GM12878 (cell line): ENCODE measurements around the gene URI1. TPM values are rescaled to one million over a fixed set of nuclear protein-coding genes. Genes with fewer than 3 reads are reported as not detected.

Experiments used
- BCL3 ChIP-seq: IDR thresholded peaks from 2 replicates; pipeline ENCODE4 v1.6.1; 2011; ENCODE audit warnings: borderline replicate concordance, low read depth, mild to moderate bottlenecking, moderate library complexity, low read length; ENCODE audit not compliant: insufficient read depth, poor library complexity, severe bottlenecking
- DPF2 ChIP-seq: fragments of 450-650 bp; IDR thresholded peaks from 2 replicates; pipeline ENCODE4 v1.6.1; 2017; ENCODE audit warnings: mild to moderate bottlenecking
- EGR1 ChIP-seq, 2 experiments: IDR thresholded peaks; 1 replicate in 1 of 2; 2 replicates in 1 of 2; pipeline ENCODE4 v1.6.1; 2011 to 2012; ENCODE audit warnings: low read depth in 2 of 2, low read length in 2 of 2, borderline replicate concordance in 1 of 2, mild to moderate bottlenecking in 1 of 2, moderate library complexity in 1 of 2
- ETV6 ChIP-seq, 2 experiments: fragments of 450-650 bp in 1 of 2; IDR thresholded peaks in 1 of 2; conservative IDR thresholded peaks in 1 of 2; 2 replicates each; pipeline ENCODE4 v1.6.1; 2014; ENCODE audit warnings: antibody characterized with exemption in 1 of 2, borderline replicate concordance in 1 of 2, low read depth in 1 of 2, mild to moderate bottlenecking in 1 of 2, moderate library complexity in 1 of 2
- GATAD2B ChIP-seq: fragments of 450-650 bp; conservative IDR thresholded peaks from 2 replicates; pipeline ENCODE4 v1.6.1; 2017; ENCODE audit warnings: low read depth, mild to moderate bottlenecking, moderate library complexity
- HCFC1 ChIP-seq: fragments of 150-350 bp; IDR thresholded peaks from 2 replicates; pipeline ENCODE4 v1.6.1; 2014; ENCODE audit warnings: low read length
- IKZF1 ChIP-seq: fragments of 450-650 bp; conservative IDR thresholded peaks from 2 replicates; pipeline ENCODE4 v1.6.1; 2017; ENCODE audit warnings: antibody characterized with exemption, mild to moderate bottlenecking
- MAX ChIP-seq: IDR thresholded peaks from 2 replicates; pipeline ENCODE4 v1.6.1; 2012; ENCODE audit warnings: low read depth, low read length, improper control_type of control experiment
- MEF2A ChIP-seq: IDR thresholded peaks from 2 replicates; pipeline ENCODE4 v1.6.1; 2011; ENCODE audit warnings: low read depth, mild to moderate bottlenecking, low read length, moderate library complexity; ENCODE audit not compliant: insufficient read depth
- MLLT1 ChIP-seq: fragments of 450-650 bp; IDR thresholded peaks from 2 replicates; pipeline ENCODE4 v1.6.1; 2016; ENCODE audit warnings: mild to moderate bottlenecking
- MXI1 ChIP-seq: fragments of 150-350 bp; IDR thresholded peaks from 2 replicates; pipeline ENCODE4 v1.6.1; 2011; ENCODE audit warnings: low read depth, mild to moderate bottlenecking, inconsistent platforms, low read length, improper control_type of control experiment
- NBN ChIP-seq: fragments of 450-650 bp; IDR thresholded peaks from 2 replicates; pipeline ENCODE4 v1.6.1; 2016
- NKRF ChIP-seq: fragments of 450-650 bp; conservative IDR thresholded peaks from 2 replicates; pipeline ENCODE4 v1.6.1; 2017; ENCODE audit warnings: mild to moderate bottlenecking, moderate library complexity
- POLR2A ChIP-seq: IDR thresholded peaks from 2 replicates; pipeline ENCODE4 v1.6.1; 2011; ENCODE audit warnings: low read depth, mild to moderate bottlenecking, low read length
- SIX5 ChIP-seq: IDR thresholded peaks from 2 replicates; pipeline ENCODE4 v1.6.1; 2011; ENCODE audit warnings: mild to moderate bottlenecking, low read depth, low read length, moderate library complexity; ENCODE audit not compliant: severe bottlenecking
- SMAD5 ChIP-seq: IDR thresholded peaks from 2 replicates; pipeline ENCODE4 v1.6.1; 2016; ENCODE audit warnings: antibody characterized with exemption, low read depth
- SMARCA5 ChIP-seq: fragments of 450-650 bp; IDR thresholded peaks from 2 replicates; pipeline ENCODE4 v1.6.1; 2017; ENCODE audit warnings: mild to moderate bottlenecking
- SRF ChIP-seq, 2 experiments: IDR thresholded peaks; 2 replicates each; pipeline ENCODE4 v1.6.1; 2011; ENCODE audit warnings: low read depth in 2 of 2, low read length in 2 of 2, mild to moderate bottlenecking in 1 of 2, moderate library complexity in 1 of 2
- TCF3 ChIP-seq: IDR thresholded peaks from 2 replicates; pipeline ENCODE4 v1.6.1; 2012; ENCODE audit warnings: low read depth, mild to moderate bottlenecking, low read length, borderline replicate concordance; ENCODE audit not compliant: insufficient read depth
- YY1 ChIP-seq: IDR thresholded peaks from 2 replicates; pipeline ENCODE4 v1.6.1; 2011; ENCODE audit warnings: low read depth, mild to moderate bottlenecking, low read length
- ZBTB33 ChIP-seq: fragments of 450-650 bp; IDR thresholded peaks from 2 replicates; pipeline ENCODE4 v1.6.1; 2017; ENCODE audit warnings: mild to moderate bottlenecking
- polyA plus RNA-seq, 11 experiments: library from polyadenylated mRNA; depleted of rRNA in 4 of 11; unstranded in 6 of 11; stranded (reverse) in 5 of 11; fragments of >200 nt; fragmentation: Nextera tagmentation in 4 of 11; fragmentation: Illumina TruSeq in 1 of 11; extraction: Ambion mirVana in 4 of 11; extraction: Trizol in 1 of 11; gene quantifications; 1 replicate in 1 of 11; 2 replicates in 10 of 11; pipeline versions ENCODE4 v1.2.1 to v1.2.3, GENCODE V29; 2011 to 2016; ENCODE audit warnings: inconsistent platforms in 2 of 11, missing spikeins in 2 of 11, low read depth in 1 of 11
- total RNA-seq, 4 experiments: library from RNA; depleted of rRNA in 3 of 4; stranded (reverse); fragments of >200 nt in 3 of 4; fragmentation: Illumina TruSeq in 1 of 4; extraction: Trizol in 1 of 4; gene quantifications; 2 replicates each; pipeline versions ENCODE4 v1.2.1 to v1.2.3, GENCODE V29; 2013 to 2021

Gene URI1
- total and polyA plus RNA-seq, 10 of the 15 experiments (the other 5 are each of a cell fraction or from before 2014, with no cell fraction given) = 15.2 to 94.2 (median 47.9) TPM

- peak; percentile 33; the same call in 1 of the 2 replicates for TF ChIP-seq YY1
- TF ChIP-seq GATAD2B = peak; percentile 4; the same call in 1 of the 2 replicates
- peak; percentile 74 for TF ChIP-seq NKRF
- no peak for TF ChIP-seq DPF2
- TF ChIP-seq IKZF1 = 0 out of 2 replicates have a peak, but pooled peaks have one; percentile 33
- TF ChIP-seq SIX5 = no peak
- TF ChIP-seq SRF (IDR thresholded peaks at IDR 0.05; ENCODE audit: low read depth in 2 of 2, low read length in 2 of 2) = 0 out of 4 replicates have a peak, but pooled peaks of 1 of the 2 experiments have one; percentile 3
- TF ChIP-seq EGR1 (IDR thresholded peaks at IDR 0.05; ENCODE audit: borderline replicate concordance in 1 of 2, low read depth in 2 of 2, low read length in 2 of 2) = 0 out of 3 replicates have a peak, but pooled peaks of 1 of the 2 experiments have one; percentile 16
- peak; percentile 56; the same call in 1 of the 2 replicates for TF ChIP-seq MXI1
- 0 out of 2 replicates have a peak, but pooled peaks have one; percentile 21 for TF ChIP-seq MLLT1
- no peak for TF ChIP-seq SMAD5
- peak; percentile 38; the same call in 1 of the 2 replicates for TF ChIP-seq HCFC1
- no peak for TF ChIP-seq MEF2A
- TF ChIP-seq SMARCA5 = 0 out of 2 replicates have a peak, but pooled peaks have one; percentile 82
- peak; percentile 22; the same call in 1 of the 2 replicates for TF ChIP-seq POLR2A
- TF ChIP-seq ZBTB33 = no peak
- TF ChIP-seq TCF3 = 0 out of 2 replicates have a peak, but pooled peaks have one; percentile 40
- peak in 1 of 2 experiments; percentile 24; a peak in 1 of 4 replicates for TF ChIP-seq ETV6 (conservative IDR thresholded peaks at IDR 0.05 in 1 of 2, IDR thresholded peaks at IDR 0.05 in 1 of 2; ENCODE audit: borderline replicate concordance in 1 of 2, low read depth in 1 of 2)
- peak; percentile 67; the same call in 1 of the 2 replicates for TF ChIP-seq MAX
- TF ChIP-seq BCL3 = peak; percentile 38
- TF ChIP-seq NBN = 0 out of 2 replicates have a peak, but pooled peaks have one; percentile 23
Observed at GRCh38 chr19:29942404-29943261, 594 bp downstream of the URI1 start (continued).
